Kidney epithelial cell (primary cell): ENCODE results near the gene HOOK2. TPM values are rescaled to one million over a fixed set of nuclear protein-coding genes. Genes with fewer than 3 reads are reported as not detected.

ENCODE experiments used
- DNase-seq: peaks from one replicate; pipeline ENCODE4 v3.0.0-alpha.2; 2010; ENCODE audit warnings: low read depth
- H3K27me3 ChIP-seq: 2 replicates; pipeline ENCODE4 v1.6.0; 2011; ENCODE audit warnings: low read length; ENCODE audit not compliant: control insufficient read depth, insufficient read depth
- H3K36me3 ChIP-seq: 2 replicates; pipeline ENCODE4 v1.5.1; 2011; ENCODE audit warnings: low read length; ENCODE audit not compliant: control insufficient read depth, insufficient read depth
- H3K4me3 ChIP-seq: 2 replicates; pipeline ENCODE4 v1.5.1; 2011; ENCODE audit warnings: low read depth, mild to moderate bottlenecking, control low read depth, low read length
- total RNA-seq: library from RNA; depleted of rRNA; stranded (reverse); fragments of >200 nt; gene quantifications from 2 replicates; pipeline ENCODE4 v1.2.3, GENCODE V29; 2015
- TF ChIP-seq, protein P1 (sequence below): IDR thresholded peaks from 2 replicates; pipeline ENCODE4 v1.5.1; 2011; ENCODE audit warnings: mild to moderate bottlenecking, moderate library complexity, low read length, control low read depth, inconsistent platforms; ENCODE audit not compliant: insufficient read depth, poor library complexity, severe bottlenecking

HOOK2 gene
- total RNA-seq, 1 donor from 2014 or later: 44.1 TPM

DNA sequence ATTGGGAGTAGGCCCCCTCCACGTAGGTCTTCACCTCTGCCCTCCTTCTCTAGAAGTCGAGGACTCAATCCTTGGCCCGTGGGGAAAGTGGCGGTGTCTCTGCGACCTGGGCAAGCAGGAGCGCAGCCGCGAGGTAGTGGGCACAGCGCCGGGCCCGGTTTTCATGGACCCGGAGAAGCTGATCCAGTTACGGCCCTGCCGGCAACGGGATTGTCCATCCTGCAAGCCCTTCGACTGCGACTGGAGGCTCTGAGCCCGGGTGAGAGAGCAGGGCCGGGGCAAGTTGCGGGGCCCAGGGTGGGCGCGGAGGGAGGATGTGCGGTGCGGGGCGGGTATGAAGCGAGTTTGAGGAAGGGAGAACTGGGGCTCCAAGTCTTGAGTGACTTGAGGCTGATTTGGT, 28.7 kb upstream of the HOOK2 start:
- DNase-seq: no peak
- TF ChIP-seq, protein P1, sequence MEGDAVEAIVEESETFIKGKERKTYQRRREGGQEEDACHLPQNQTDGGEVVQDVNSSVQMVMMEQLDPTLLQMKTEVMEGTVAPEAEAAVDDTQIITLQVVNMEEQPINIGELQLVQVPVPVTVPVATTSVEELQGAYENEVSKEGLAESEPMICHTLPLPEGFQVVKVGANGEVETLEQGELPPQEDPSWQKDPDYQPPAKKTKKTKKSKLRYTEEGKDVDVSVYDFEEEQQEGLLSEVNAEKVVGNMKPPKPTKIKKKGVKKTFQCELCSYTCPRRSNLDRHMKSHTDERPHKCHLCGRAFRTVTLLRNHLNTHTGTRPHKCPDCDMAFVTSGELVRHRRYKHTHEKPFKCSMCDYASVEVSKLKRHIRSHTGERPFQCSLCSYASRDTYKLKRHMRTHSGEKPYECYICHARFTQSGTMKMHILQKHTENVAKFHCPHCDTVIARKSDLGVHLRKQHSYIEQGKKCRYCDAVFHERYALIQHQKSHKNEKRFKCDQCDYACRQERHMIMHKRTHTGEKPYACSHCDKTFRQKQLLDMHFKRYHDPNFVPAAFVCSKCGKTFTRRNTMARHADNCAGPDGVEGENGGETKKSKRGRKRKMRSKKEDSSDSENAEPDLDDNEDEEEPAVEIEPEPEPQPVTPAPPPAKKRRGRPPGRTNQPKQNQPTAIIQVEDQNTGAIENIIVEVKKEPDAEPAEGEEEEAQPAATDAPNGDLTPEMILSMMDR: no peak
- Histone ChIP-seq H3K27me3 (no peaks in the 10 kb centered on the region), H3K36me3 (no peaks in the 10 kb centered on the region), H3K4me3 (no peak overlapping the region)

DNA sequence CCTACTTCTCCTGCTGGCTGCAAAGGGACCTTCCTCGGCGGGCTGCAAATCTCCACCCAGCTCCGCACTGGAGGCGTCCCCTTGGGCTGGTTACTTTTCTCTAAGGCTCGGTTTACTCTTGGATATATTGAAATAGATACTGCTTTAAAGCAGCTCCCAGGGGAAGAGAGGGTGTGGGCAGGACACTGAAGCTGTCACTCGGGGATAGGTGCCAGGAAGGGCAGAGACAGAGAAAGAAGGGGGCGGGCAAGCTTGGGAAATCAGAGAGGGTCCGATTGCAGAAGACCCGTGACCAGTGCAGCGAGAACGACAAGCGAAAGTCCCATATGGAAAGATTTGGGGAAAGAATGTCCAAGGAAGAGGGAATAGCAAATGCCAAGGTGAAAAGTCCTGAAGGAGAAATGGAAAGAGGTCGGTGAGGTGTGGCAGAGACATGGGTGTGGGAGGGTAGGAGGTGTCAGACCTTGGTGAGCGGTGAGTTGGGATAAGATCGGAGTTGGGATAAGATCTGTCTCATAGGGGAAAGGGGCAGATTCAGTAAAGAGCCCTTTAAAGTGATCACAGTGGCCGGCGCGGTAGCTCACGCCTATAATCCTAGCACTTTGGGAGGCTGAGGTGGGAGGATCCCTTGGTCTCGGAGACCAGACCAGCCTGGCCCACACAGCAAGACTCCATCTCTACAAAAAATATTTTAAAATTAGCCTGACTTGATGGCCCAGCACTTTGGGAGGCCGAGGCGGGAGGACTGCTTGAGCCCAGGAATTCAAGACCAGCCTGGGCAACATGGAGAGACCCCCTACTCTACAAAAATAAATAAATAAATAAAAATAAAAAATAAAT, 27.1 kb upstream of the HOOK2 start:
- TF ChIP-seq, protein P1: no peak
- no peaks in the 10 kb centered on the region for H3K27me3 ChIP-seq
- DNase-seq: no peak
- H3K4me3 ChIP-seq: peak overlapping the region; percentile 82
- no peaks in the 10 kb centered on the region for H3K36me3 ChIP-seq

DNA sequence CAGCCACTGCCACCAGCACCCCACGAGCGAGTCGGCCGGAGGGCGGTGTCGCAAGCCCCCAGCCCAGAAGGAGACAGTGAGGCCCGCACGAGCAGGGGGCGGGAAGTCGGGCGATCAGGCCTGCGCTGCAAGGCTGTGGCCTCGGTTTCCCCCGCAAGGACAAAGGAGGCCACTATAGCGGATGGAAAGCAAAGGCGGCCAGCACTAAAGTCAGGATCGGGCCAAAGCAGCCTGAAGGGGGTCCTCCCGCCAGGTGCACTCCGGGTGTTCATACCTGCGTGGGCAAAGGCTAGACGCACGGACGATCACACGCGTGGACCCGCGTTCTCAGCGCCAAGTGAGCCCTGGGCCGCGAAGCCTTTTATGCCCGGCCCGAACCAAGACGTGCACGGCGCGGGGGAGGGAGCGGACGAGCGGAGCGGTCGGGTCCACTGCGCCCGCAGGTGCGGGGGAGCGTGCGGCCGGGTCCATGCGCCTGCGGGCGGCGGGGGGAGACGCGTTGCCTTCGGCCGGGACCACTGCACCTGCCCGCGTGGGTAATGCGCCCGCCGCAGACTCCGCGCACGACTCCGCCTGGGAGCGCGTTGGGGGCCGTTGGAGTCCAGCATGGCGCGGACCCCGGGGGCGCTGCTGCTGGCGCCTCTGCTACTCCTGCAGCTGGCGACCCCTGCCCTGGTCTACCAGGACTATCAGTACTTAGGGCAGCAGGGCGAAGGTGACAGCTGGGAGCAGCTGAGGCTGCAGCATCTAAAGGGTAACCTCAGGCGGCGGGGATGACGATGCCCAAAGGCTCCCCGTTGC, 26.3 kb upstream of the HOOK2 start, which contains the start of the genes PRDX2 and THSD8:
Gene PRDX2 (minus strand): TSS at position 335 of the 801 bp plus-strand sequence. CDS start 539 bp downstream, outside the sequence.
Gene THSD8 (plus strand): TSS at position 604 of the 801 bp plus-strand sequence. CDS start 3 bp downstream, at position 607.
- Histone ChIP-seq H3K27me3 (no peaks in the 10 kb centered on the region), H3K36me3 (no peaks in the 10 kb centered on the region), H3K4me3 (peak within 1 kb of the TSS; percentile 82)
- DNase-seq: no peak
- TF ChIP-seq, protein P1: no peak

DNA sequence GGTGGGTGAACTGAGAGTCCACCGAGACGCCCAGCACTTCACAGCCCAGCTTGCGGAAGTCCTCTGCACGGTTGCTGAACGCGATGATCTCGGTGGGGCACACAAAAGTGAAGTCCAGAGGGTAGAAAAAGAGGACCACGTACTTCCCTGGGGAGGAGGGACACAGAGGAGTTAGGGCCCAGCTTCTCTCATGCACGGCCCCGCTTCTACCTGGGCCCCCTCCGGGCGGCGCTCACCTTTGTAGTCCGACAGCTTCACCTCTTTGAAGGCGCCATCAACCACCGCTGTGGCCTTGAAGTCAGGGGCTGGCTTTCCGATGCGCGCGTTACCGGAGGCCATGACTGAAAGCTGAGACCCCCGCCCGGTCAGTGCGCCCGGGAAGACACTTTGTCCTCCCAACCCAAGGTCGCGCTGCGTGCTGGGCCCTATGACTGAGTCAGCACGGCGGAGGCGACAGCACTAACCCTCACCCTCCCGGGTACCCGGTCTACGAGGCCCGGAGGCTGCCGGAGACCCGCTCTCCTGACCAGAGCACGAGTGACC, 25.6 kb upstream of the HOOK2 start:
- no peaks in the 10 kb centered on the region for H3K27me3 ChIP-seq
- H3K4me3 ChIP-seq: peak overlapping the region; percentile 82
- no peaks in the 10 kb centered on the region for H3K36me3 ChIP-seq
- no peak for DNase-seq
- TF ChIP-seq, protein P1: no peak

DNA sequence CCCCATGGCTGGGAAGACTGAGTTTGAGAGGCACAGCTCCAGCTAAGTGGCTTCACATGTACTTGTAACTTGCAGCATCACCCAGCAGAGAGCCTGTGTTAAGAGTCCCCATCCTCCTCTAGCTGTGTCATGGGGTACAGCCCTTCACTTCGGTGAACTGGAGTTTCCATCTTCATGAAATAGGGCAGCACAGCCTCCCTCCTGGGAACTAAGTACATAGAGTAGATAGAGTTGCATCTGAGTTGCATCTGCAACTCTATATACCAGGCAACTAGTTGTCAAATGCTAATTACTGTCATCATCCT, 25.1 kb upstream of the HOOK2 start:
- Histone ChIP-seq H3K27me3 (no peaks in the 10 kb centered on the region), H3K36me3 (no peaks in the 10 kb centered on the region), H3K4me3 (peak overlapping the region; percentile 82)
- DNase-seq: no peak
- TF ChIP-seq, protein P1: no peak
